GM18502 (cell line): Measurements from ENCODE around the gene DEPDC7.
"Not testable (repeated sequence)": the region's sequence is repeated elsewhere in the genome, so short reads cannot be mapped to it uniquely, and the experiment has no call there.

ENCODE experiments used
- ATAC-seq: cut with Tn5 transposase; IDR thresholded peaks from one replicate; pipeline ENCODE4 v1.9.1; 2021; ENCODE audit warnings: mild to moderate bottlenecking; ENCODE audit not compliant: unreplicated experiment, poor library complexity

The DEPDC7 gene

DNA sequence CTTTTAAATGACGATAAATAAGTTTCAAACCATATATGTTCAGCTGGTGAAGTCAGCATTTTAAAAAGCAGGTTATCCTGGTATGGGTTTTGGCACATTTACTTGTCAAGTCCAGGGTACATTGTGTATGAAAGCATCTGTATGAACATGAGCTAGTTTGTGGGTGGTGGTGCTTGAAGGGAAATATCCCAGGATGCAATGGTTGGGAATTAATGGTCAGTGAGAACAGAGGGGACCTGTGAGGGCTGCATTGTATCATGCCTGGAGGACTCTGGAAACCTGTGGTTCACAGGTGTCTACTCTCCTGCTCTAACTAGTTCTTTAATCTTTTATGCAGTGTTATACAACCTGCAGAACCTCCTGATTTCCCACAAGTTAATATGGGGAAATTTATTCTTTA lies 5.8 kb downstream of the DEPDC7 start:
- ATAC-seq = no peak

DNA sequence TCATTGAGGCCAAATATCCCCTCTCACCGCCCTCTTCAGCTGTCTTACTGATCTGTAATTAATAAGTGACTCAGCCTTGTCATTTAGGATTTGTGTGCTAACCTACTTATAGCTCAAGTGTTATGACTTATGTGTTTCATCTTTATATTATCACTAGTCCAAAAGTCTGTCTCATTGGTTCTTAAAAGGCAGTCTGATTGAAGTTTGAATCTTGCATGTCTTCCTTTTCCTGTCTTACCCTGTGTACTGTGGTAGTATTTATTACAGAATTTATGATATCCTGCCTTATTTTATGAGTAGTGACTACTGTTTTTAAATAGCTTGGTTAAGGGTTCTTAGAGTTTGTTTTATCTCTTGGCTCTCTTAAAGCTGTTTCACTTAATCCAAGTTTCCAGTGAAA lies 6.3 kb downstream of the DEPDC7 start:
- no peak for ATAC-seq

- ATAC-seq = no peak
These were observed 9.7 kb downstream of the DEPDC7 start for GRCh38 chr11:33025339-33025722.

DNA sequence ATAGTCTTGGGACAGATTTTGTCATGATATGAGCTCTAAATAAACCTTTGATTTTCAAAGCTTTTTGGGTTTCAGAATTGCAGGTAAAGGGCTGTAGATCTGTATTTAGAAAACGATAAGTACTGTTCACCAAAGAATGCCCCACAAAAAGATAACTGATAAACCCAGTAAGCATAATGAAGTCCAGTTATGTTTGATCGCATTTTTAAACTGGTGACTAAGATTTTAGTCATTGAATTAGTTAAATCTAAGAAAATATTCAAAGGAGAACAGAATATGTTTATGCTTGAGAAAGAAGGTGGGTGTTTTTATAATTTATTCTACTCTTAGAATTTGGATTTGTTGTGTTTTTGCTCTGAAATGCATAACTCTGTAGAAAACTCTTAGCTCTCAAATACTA lies 11.6 kb downstream of the DEPDC7 start:
- no peak for ATAC-seq

DNA sequence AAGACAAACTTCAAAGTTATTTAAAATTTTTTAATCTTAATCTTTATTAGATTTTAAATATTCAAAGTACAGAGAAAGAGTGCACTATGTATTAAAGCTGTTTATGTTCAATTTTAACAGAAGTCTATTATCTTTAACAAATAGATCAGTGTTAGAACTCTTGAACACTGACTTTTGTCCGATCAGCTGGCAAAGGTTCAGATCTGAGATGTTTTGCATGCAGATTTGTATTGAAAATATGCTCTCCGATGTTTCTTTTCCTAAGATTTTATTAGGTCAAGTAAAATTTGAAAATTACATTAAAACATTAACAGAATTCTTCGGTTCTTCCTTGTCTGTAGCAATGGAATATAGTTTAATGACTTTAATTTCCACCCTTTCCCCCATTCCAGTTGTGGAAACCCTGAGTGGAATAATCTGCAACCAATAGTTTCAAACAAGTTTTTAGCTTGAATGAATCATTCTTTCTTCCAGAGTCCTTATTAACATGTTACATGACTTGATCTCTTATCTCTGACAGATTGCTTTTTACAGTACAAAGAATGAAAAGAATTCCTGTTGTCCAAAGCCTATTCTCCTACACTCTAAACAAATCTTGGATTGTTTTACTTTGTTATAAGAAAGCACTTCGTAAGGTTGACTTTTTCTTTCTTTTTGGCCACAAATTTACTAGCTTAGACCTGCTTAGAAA lies 12.3 kb downstream of the DEPDC7 start:
- no peak for ATAC-seq

GRCh38 chr11:33028537-33028914 lies 12.8 kb downstream of the DEPDC7 start:
- no peak for ATAC-seq

DNA sequence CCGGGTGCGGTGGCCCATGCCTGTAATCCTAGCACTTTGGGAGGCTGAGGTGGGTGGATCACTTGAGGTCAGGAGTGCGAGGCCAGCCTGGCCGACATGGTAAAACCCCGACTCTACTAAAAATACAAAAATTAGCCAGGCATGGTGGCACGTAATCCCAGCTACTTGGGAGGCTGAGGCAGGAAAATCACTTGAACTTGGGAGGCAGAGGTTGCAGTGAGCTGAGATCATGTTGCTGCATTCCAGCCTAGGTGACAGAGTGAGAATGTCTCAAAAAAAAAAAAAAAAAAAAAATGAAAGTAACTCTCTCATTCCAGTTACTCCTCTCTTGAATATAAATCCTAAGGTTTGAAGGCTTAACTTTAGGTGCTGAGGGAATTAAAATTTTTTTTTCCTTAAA lies 13.5 kb downstream of the DEPDC7 start:
- ATAC-seq = not testable (repeated sequence)

DNA sequence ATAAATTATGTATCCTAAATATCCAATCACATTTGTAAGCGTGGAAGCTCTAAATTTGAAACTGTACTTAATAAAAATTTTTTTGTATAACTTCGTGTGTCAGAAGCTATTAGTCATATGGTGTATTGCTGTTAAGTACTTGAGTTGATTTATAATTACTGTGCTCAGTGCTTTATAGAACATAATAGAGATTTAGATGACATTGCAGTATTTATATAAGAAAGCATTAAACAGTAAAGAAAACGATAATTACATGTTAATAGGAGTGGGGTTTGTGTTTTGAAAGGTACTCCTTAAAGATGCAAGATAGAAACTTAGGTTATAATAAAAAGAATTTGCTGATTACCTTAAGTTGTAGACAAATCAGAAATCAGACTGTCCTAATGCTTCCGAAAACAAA lies 17.8 kb downstream of the DEPDC7 start:
- no peak for ATAC-seq

DNA sequence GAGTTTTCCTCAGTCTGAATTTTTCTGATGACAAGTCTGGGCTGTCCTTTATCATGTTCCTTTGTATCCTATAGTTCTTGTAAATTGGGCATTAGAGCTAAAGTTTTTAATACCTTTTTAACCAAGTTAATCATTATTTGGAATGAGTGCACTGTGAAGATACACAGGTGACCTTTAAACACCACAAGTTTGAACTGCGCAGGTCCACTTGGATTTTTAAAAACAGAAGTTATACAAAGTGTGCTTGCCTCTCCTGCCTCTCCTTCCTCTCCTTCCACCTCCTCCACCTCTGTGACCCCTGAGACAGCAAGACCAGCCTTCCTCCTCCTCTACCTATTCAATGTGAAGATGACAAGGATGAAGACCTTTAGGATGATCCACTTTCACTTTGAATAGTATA lies 19.3 kb downstream of the DEPDC7 start:
- no peak for ATAC-seq

- ATAC-seq = peak; percentile 78
These were observed 23.8 kb downstream of the DEPDC7 start, which contains the start of gene TCP11L1 for GRCh38 chr11:33039274-33040032. Gene TCP11L1, plus strand, starts transcription at chr11:33039572. Its CDS starts 4,202 bp downstream, at chr11:33043774.

DNA sequence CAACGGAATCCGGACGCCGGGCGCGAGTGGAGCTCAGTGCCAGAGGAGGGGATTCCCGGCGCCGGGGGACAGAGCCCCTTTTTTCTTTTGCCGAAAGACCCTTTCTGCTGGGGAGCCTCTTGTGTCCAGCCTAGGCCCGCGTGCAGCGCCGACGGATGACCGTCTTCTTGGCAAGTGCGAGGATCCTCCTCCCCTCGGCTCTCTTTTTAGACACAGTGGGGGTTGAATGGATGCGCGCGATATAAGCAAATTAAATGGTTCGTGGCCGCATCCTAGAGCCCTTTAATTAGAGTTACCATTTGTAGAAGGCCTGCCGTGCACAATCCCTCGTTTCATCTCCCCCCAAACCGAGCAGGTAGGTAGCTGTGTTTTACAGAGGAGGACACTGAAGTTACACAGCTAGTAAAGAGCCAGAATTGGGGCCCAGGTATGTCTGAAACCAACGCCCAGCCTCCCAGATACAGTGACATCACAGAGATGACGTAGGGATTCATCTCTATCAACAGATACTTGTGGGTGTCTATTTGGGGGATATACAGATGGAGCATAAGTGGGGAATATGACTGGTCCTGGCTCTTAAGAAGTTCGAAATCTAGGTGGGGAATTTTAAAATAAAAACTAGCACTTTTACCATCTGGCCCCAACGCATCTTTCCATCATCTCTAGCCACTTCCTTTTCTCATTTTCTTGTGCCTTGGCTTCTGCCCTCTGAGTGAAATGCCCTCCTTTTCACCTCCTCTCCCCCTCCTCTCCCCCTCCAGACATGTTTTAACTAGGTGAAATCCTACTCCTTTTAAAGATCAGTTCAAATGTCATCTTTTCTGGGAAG lies 24.6 kb downstream of the DEPDC7 start:
- peak; percentile 43 for ATAC-seq

DNA sequence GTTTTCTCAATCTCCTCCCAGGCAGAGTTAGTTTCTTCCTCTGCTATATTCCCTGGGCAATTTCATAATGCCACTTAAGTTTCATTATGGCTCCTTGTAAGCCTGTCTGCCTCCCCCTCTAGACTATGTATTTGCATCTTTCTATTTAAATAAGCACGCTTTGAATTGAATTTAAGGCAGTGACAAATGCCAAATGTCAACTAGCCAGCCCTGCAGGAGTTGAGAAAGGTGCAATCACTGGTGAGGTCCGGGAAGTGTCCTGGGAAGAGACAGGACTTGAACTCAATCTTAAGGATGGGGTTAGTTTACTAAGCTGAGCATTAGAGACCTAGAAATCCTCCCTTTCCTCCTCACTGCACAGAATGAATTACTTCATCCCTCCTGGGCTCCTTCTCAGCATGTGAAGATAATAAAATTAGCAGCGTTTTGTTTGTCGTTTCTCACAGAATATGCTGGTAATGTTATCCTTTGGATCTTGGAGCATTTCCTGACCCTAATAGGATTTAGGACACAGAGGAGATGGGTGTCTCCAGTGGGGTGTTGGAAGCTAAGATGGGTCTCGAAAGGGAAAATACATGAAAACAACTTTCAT lies 25.3 kb downstream of the DEPDC7 start:
- ATAC-seq = peak; percentile 30

DNA sequence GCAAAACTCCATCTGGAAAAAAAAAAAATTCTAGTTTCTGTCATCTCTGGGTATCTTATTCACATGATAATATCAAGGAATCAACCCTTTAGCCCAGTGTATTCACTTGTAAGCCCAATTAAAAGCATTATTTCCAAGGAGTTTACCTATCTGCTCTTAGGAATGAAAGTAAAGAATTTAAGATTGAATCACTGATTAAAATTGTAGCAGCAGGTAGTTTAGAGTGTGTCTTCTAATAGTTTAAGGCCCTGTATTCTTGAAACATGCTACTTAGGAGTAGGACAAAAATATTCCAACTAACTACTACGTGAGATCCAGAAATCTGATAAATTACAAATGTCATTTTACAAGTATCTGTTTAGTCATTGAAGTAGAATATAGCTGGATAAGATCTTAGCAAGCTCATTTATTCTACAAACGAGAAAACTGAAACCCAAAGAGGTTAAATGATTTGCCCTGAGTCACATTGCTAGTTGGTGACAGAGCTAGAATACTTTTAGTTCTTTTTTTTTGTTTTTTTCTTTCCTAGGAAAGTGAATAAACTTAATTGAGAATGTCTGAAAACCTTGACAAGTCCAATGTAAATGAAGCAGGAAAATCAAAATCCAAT lies 27.6 kb downstream of the DEPDC7 start:
- no peak for ATAC-seq

DNA sequence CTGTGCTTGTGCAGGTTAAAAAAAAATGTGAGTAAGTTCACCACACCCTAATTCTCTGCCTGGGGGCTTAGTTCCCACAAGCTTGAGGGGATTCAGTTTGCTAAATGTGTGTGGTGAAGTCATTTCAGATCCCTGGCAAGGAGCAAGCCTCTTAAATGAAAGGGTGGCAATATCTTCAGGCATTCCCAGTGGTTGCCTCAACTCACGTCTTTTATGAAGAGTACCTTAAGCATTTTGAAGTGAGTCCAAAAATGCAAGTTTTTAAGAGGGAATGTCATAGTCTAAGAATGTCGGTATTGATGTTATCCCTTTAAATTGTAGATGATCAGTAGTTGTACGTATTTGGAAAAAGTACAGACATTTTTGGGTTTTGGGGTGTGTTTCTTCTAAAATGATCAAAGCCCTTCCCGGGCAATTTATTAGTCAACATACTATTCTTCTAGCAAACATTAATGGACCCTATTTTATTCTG lies 28.6 kb downstream of the DEPDC7 start:
- no peak for ATAC-seq

DNA sequence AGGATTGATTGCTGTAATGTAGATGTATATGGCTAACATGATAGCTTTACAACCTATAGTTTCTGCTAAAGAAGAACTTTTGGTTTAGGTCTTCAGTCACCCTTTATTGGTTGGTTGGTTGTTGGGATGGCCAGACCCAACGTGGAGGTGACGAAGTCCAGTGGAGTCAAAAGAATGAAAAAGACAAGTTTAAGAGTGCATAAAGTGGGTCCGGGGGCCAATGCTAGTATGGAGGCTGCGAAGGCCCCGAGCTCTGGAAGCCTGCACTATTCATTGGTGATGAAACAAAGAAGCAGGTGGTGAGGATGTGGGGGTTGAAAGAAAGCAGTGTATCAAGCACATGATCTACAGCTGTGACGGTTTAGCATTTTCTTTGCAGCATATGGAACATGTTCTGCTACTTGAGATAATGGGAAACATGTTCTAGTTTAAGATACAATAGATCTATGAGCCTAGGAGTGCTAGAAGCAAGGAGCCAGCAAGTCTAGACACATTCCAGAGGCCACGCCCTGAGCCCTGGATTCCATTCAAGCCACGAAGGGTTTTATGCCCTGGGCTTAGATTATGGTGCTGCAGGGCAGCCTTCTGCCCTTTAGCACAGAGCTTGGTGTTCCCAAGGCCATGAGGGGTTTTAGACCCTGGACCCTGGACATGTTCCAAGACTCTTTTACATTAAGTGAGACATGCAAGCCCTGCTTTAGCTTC lies 30.0 kb downstream of the DEPDC7 start:
- ATAC-seq = no peak

GRCh38 chr11:33048701-33049100 lies 33.0 kb downstream of the DEPDC7 start:
- not testable (repeated sequence) for ATAC-seq

DNA sequence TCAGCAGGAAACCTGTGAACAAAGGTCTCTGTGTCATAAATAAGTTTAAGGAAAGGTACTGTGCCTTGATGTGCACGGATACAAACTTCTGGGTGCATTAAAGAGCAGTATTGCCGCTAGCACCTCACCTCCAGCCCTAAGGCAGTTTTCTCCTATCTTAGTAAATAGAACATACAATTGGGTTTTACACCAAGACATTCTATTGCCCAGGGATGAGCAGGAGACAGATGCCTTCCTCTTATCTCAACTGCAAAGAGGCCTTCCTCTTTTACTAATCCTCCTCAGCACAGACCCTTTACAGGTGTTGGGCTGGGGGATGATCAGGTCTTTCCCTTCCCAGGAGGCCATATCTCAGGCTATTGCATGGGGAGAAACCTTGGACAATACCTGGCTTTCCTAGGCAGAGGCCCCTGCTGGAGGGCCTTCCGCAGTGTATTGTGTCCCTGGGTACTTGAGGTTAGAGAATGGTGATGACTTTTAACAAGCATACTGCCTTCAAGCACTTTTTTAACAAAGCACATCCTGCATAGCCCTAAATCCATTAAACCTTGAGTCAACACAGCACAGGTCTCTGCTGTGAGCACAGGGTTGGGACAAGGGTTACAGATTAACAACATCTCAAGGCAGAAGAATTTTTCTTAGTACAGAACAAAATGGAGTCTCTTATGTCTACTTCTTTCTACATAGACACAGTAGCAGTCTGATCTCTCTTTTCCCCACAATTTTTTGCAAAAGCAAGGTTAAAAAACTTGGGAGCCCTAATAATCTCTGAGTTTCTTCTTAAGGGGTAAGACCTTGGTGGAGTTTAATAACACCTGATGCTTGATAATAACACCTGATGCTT lies 34.1 kb downstream of the DEPDC7 start:
- ATAC-seq = not testable (repeated sequence)

DNA sequence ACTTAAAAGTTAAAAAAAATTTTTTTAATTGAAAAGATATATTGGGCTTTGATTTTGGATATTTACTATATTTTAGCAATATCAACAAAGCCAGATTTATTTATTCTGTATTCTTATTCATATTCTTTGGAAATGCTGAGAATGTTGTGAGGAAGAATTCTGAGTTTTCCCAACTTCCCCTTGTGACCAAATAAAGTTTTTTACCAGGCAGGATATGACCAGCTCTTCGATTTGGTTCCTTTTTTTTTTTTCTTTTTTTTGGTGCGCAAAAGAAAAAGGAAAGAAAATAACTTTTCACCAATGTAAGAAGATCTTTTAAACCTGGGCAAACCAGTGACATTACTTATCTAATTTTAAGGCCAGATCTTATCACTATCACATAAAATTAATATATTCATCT lies 36.6 kb downstream of the DEPDC7 start:
- ATAC-seq = no peak

GRCh38 chr11:33055375-33055774 lies 39.7 kb downstream of the DEPDC7 start:
- ATAC-seq = no peak
